Left lobe of liver (tissue), 2 donors: Measurements from ENCODE around the gene CMTR2. TPM values are rescaled to one million over a fixed set of nuclear protein-coding genes. Genes with fewer than 3 reads are reported as not detected.
"Not testable (repeated sequence)": the region's sequence is repeated elsewhere in the genome, so short reads cannot be mapped to it uniquely, and the experiment has no call there.

Source experiments
- ATAC-seq: fragments of 200-7000 bp; cut with Tn5 transposase; one replicate; pipeline ENCODE4 v1.9.1; 2020; ENCODE audit warnings: mild to moderate bottlenecking, moderate library complexity
- DNase-seq: peaks from one replicate; pipeline ENCODE4 v3.0.0-alpha.2; 2020; ENCODE audit warnings: low spot score
- total RNA-seq: library from RNA; stranded (reverse); gene quantifications from one replicate; pipeline ENCODE4 v1.2.1, GENCODE V29; 2021
- donor health status: DM: no; HTN: no; CAD: no; lungs with moderate emphysema.
- donor health status: DM: no; HTN: yes; CAD: no.

The CMTR2 gene, protein sequence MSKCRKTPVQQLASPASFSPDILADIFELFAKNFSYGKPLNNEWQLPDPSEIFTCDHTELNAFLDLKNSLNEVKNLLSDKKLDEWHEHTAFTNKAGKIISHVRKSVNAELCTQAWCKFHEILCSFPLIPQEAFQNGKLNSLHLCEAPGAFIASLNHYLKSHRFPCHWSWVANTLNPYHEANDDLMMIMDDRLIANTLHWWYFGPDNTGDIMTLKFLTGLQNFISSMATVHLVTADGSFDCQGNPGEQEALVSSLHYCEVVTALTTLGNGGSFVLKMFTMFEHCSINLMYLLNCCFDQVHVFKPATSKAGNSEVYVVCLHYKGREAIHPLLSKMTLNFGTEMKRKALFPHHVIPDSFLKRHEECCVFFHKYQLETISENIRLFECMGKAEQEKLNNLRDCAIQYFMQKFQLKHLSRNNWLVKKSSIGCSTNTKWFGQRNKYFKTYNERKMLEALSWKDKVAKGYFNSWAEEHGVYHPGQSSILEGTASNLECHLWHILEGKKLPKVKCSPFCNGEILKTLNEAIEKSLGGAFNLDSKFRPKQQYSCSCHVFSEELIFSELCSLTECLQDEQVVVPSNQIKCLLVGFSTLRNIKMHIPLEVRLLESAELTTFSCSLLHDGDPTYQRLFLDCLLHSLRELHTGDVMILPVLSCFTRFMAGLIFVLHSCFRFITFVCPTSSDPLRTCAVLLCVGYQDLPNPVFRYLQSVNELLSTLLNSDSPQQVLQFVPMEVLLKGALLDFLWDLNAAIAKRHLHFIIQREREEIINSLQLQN
- 9.3 TPM for total RNA-seq

DNA sequence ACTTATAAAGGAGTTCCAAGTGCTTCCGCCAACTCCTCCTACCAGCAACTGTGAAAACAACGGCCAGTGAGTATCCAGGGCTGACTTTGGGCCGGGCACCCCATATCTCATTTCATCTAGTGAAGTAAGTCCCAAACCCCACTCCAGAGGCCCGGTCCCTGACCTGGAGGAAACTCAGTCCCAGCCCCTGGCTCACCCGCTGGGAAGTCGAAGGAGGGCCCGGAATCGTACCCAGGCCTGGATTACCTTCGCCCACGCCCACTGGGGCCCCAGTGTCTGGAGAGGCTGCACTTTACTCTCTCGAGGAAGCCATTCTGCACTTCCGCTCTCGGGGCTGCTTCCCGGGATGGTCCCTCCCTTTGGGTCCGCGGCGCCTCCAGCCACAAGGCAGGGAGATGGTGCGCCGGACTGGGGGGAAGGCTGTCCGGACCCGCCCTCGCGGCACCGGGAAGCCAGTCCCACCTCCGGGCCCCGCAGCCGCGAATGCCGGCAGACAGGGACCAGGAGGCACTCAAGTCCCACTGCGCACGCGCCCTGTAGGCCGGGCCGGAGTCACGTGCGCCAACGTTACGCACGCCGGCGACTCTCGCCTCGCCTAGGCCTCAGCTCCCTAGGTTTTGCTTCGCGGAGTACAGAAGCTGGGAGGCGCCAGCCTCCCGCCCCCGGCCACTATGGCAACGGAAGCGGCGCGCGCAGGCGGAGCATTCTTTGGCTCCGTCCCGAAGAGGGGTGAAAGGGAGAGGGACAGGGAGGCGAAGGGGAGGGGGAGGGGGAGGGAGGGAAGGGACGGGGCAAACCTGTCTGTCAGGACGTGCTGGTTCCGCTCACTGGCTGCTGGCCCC is at the start of gene CMTR2:
CMTR2 (minus strand) TSS at position 513 of the 842 bp plus-strand sequence. CDS start 3,482 bp downstream, outside the sequence.
- DNase-seq = peak; percentile 98
- ATAC-seq = peak; percentile 95

DNA sequence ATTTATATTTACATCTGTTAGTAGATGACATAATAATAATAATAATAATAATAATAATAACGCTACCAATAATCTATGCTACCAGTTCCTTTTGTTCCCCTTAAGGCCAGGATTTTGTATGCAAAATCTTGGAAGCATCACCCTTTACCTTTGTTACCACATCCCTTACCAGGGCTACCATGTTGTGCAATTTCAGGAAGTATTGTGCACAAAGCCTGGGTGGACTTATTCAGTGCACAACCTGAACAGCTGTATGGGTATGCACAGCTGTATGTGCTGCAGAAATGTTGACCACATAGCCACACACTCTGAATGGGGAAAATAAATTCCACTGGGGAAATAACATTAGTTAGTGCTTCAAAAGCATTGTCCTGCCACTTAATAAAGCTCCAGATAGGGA is 49.4 kb upstream of the CMTR2 start:
- DNase-seq (no peak), ATAC-seq (no peak)

DNA sequence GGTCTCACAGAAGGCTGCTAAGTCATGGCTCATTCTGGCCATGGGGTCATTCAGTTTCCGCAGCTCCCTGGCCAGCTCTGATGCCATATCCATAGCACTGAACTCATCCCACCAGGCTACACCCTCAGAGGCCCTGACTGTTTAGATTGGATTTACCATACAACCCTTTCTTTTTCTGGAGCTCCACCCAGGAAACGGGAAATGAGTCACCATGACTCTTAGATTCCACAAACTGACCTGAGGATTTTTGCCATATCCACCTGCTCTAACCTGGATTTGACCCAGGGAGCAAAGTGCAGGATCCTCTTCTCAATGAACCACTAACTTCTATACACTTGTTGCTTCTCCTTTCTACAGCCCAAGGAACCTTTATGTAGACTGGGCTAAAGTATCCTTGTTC is 49.0 kb upstream of the CMTR2 start:
- ATAC-seq = no peak

DNA sequence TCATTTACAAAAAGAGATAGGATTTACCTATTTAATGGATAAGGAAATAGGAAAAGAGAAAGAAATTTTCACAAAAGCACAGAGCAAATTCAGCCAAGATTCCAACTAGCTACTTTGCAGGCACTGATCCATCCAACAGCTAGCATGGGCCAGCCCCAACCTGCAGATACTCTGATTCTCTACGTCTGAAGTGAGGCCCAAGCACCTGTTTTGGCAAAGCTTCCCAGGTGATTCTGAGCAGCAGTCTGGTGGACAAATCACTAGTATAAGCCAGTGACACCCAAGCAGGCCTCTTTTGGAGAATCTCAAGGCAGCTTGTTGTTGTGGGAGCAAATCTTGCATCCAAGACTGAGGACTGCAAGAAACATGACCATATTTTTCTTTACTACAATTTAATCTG is 48.4 kb upstream of the CMTR2 start:
- DNase-seq (no peak), ATAC-seq (no peak)

More for the DNA sequence above, 49.0 kb upstream of the CMTR2 start:
- no peak for DNase-seq

DNA sequence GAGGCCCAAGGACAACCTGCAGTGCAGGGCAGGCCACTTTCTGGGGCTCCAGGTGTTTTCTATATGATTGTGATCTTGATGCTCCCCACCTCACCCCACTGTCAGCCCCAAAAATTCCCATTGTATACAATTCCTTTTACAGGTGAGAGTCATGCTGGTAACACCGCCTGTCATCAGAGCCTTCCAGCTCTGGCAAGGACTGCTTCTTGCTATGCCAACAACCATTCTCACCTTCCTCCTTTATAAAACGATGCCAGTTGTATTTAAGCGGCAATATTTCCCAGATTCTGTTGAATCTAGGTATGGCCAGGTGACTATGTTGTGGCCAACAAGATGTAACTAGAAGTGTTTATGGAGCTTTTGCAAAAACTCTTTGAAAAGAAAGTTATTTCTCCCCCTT is 38.9 kb upstream of the CMTR2 start:
- DNase-seq (no peak), ATAC-seq (no peak)

DNA sequence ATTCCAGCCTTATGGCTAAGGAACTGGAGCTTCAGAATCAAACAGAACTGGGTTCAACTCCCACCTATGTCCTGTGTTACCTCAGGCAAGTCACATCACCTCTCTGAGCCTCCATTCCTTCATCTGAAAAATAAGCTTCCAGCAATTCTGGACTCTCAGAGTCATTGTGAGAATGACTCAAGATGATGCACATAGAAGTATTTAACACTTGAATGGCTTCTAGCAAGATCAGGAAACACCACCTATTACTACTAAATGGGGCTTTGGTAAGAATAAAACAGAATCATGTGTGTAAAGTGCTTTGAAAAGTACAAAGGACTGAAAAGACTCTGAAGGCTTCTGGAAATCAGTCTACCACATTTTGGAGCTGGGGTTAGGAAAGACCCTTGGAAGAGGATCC is 38.5 kb upstream of the CMTR2 start:
- DNase-seq = no peak
- ATAC-seq = no peak

DNA sequence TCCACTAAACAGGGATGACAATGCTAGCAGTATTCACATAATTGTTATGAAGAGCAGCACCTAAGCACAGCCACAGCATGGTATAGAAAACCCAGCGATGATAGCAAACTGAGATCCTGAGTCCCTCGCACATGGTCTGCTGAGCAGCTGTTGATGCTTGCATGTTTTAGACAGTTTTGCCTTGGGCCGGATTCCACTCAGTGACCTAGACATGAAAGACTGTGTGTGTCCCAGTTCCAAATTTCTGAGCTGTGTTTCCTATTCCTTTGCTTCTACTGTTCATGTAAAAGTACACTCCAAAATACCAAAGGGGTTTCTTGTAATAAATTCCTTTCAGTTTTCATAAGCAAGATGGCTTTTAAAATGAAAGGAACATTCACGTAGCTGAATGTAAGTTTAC is 30.8 kb upstream of the CMTR2 start:
- no peak for DNase-seq
- ATAC-seq = no peak

DNA sequence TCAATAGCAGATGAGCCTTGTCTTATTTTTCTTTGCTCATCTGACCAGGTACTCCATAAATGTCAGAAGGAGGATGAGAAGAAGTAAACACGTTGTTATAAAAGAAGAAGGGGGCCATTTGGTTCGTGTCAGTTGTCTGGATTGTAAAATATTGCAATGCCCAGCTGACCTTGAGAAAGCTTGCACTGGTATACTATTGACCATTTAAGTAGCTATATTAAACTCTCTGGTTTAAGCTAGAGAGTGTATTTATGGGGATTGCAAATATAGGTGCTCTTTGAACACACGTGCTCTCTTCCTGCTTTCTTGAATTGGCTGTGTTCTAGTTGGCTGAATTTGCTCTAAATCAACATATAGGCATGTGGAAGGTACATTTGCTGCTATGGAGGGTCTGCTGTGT is 26.1 kb upstream of the CMTR2 start:
- ATAC-seq = no peak
- DNase-seq = no peak

DNA sequence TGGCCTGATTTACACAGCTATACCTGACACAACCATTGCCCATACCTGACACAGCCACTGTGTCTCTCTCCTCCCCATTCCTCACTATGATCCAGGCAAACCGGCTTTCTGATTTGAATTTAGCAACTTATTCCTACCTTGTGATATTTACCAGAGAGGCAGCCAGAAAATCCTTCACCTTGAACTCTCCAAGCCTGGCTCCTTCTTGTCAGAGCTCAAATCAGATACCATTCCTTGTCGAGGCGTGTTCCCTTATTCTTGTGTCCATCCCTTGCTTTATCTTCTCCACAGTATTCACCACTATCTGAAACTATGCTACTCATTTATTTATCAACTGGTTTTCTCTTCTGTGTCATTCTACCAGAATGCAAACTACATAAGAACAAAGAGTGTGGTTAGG is 24.4 kb upstream of the CMTR2 start:
- not testable (repeated sequence) for ATAC-seq, DNase-seq

DNA sequence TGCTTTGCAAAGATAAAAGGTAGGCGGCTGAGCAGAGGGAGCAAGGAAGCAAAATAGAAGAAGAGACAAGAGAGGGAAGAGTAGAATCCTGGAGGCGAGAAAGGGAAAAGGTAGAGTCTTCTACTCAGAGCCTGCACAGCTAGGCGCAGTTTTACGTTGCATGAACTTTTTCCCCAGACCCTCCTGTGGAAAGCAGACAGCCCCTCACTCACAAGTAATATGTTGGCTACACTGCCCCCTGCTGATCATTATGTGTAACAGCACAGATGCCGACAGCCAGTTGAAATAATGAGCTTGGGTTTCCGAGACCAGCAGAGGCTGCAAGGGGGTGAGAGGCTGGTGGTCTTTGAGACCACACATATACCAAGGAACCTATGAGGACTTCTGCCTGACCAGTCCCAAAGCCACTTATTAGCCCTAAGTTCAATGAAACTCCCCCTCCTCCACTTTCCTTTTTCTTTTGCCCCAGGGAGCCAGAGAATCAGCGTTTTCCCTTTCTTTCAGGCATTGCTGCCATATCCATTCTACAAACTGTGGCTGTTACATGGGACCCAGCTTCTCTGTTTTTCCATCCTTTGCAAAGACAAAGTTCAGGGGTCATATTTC is 22.5 kb upstream of the CMTR2 start:
- ATAC-seq = peak; percentile 80
- DNase-seq = no peak

DNA sequence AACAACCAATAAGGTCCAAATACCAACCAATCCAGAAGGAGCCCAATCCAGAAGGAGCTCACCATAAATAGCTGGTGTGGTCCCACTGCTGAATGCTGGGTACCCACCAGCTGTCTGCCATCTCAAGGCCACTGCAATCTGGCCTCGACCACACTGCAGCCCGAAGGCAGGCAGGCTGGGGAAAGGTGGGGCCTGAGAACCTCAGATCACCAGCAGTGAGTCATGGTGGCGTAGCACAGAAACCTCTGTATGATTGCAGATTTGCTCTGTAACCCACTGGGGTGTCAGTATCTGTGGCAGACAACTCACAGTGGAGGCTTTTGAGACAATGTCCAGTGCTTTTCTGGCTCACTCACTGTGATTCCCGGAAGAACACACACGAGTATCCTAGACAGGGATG is 14.7 kb upstream of the CMTR2 start:
- ATAC-seq (no peak), DNase-seq (no peak)

DNA sequence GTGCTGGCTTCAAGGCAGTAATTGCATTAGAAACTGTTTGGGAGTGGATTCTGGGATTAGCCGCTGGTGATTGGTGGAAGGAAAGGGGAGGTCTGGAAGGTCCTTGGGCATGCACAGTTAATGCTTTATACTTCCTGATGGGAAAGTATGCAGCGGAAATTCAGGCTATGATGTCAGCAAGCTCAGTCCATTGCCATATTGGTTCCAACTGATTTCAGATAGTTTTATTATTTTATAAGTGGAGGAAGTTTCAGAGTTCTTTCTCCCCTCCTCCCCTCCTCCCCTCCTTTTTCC is 8.1 kb upstream of the CMTR2 start:
- ATAC-seq (no peak), DNase-seq (no peak)

DNA sequence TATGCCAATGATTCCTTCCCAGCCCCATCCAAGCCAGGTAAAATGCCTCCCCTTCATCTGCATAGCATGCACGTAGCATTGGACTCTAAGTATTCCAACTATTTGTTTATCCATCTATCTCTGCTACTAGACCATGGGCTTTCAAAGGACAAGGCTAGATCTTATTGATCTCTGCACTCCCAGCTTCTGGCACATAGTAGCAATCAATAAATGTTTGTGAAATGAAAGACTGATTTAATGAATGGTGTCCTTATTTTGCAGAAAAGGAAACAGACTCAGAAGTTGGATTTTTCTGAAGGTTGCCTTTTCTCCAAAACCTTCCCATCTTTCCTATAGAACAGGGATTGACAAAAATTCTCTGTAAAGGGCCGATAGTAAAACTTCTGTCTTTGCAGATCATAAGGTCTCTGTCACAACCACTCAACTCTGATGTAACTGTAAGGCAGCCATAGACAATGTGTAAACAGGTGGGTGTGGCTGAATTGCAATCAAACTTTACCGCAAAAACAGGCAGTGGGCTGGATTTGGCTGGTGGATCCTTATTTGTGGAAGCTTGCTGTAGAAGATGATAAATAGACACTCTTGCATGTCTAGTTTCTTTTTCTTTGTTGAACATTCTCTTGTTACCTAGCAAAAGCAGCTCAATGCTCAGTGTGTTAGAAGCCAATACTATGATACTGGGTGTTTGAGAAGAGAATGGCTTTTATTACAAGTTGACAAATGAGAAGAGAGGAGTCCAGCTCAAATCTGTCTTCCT is 7.6 kb upstream of the CMTR2 start:
- DNase-seq = peak; percentile 52
- peak; percentile 85 for ATAC-seq

DNA sequence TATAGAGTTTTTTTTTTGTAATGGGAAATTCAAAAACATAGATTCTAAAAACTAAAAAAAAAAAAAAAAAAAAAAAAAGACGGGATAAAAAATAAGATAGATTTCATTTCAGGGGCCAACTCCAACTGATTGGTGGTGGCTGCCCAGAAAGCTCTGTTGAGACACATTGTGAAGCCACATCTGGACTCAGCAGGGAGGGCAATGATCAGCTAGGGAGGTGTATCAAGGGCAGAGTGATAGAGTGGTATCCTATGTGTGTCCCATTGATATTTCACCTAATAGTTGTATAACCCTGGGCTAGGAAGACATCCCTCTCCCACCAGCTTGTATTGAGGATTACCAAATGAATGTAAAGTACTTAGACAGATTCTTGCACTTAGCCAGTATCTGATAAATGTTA is 6.7 kb upstream of the CMTR2 start:
- DNase-seq (no peak), ATAC-seq (peak; percentile 57)

DNA sequence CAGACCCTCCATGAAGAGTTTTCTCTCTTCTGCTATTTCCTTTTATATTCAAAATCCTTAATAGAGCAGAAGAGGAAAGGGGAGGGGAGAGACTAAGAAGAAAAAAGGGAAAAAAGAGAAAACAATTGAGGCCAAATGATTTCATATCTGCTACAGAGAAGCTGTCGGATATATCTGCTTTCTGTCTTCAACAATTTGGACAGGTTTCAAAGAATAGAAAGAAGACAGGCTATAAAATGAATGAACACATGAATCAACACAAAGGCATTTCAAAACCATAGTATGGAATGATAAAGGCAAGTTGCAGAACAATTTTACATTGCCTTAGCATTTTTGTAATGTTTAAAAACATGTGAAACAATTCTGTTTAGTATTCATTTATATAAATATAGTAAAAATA is 4.7 kb upstream of the CMTR2 start:
- DNase-seq (no peak), ATAC-seq (no peak)

DNA sequence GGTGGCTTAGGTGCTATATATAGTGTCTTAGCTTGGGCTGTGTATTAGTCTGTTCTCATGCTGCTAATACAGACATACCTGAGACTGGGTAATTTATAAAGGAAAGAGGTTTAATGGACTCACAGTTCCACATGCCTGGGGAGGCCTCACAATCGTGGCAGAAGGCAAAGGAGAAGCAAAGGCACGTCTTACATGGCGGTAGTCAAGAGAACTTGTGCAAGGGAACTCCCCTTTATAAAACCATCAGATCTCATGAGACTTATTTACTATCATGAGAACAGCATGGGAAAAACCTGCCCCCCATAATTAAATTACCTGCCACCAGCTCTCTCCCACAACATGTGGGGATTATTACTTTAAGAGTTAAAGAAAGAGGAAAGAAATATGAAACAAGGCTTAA is 2.9 kb upstream of the CMTR2 start:
- DNase-seq, ATAC-seq: not testable (repeated sequence)

DNA sequence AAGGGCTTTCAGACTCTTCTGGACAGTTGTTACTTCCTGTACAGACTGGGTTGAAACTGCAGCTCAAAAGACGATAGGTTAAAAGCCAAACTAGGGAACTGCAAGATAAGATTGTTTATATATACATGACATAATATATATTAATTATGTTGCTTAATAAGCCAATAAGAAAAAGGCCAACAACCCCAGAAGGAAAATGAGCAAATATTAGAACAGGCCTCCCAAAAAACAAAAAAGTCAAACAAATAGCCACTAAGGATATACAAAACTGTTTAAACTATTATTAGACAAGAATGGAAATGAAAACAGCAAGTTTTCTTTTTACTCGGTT is 495 bp upstream of the CMTR2 start:
- no peak for ATAC-seq
- DNase-seq = no peak

DNA sequence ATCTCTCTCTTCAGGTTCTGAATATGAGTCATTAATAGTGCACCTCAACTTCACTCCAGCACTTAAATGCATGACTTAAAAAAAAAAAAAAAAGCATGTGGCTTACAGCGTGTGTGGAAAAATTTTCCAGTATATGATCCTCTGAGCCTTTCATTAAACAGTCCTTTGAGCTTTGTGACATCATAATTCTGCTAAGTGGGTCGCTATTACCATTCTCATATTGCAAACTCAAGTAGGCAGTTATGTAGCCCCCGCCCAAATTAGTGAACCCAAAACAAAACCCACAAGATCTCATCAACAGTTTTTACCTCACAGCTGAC is 672 bp downstream of the CMTR2 start:
- no peak for ATAC-seq
- DNase-seq = no peak

DNA sequence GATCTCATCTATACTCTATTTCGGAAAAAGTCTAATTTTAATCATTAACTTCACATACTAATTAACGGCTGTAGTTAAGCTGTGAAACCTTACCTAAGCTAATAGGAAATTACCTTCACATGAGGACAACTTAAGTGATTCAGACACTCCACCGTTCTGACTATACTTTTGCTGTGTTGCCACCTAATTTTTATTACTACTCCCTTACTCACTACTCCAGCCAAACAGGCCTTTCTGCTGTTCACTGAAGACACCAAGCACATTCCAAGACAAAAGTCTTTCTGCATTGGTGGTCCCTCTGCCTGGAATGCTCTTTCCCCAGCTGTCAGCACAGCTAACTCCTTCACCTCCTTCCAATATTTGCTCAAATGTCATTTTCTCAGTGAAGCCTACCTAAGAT is 1.3 kb downstream of the CMTR2 start:
- no peak for ATAC-seq
- no peak for DNase-seq

DNA sequence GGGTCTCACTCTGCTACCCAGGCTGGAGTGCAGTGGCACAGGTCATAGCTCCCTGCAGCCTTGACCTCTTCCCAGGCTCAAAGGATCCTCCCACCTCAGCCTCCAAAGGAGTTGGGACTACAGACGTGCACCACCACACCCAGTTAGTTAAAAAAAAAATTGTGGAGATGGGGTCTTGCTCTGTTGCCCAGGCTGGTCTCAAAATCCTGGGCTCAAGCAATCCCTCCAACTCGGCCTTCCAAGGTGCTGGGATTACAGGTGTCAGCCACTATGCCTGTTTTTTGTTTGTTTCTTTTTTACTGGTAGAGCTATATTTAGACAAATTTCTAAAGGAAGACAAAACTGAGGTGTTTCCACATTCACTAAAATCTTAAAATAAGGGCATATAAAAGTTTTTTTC is 1.7 kb downstream of the CMTR2 start:
- DNase-seq (no peak), ATAC-seq (no peak)

DNA sequence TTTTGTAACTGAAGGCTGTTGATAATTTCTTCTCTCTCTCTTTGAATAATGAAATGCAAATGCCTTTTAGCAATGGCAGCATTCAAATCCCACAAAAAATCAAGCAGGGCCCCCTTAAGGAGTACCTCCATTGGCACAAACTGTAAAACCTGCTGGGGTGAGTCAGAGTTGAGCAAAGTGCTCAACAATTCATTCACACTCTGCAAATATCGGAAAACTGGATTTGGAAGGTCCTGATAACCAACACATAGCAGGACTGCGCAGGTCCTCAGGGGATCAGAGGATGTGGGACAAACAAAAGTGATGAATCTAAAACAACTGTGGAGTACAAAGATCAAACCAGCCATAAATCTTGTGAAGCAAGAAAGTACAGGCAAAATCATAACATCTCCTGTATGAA is 5.6 kb downstream of the CMTR2 start:
- ATAC-seq (no peak), DNase-seq (no peak)
